K562 (cell line): Measurements from ENCODE around the gene DNAJB7. TPM values are rescaled to one million over a fixed set of nuclear protein-coding genes. Genes with fewer than 3 reads are reported as not detected.

Source experiments
- ATAC-seq: fragments of 200-7000 bp; cut with Tn5 transposase; 3 replicates; pipeline ENCODE4 v1.9.1; 2020; ENCODE audit warnings: moderate library complexity
- Bru-seq: library from RNA; stranded (reverse); fragments of 400-500 nt; gene quantifications from one replicate; lab custom pipeline; 2021; lab: Mats Ljungman, UMichigan
- BruChase-seq, 2 experiments: library from RNA; stranded (reverse); fragments of 400-500 nt; gene quantifications; one replicate each; lab custom pipeline; 2021; lab: Mats Ljungman, UMichigan
- BruUV-seq: library from RNA; stranded (reverse); fragments of 400-500 nt; replicated peaks from 2 replicates; lab custom pipeline; 2021; lab: Mats Ljungman, UMichigan
- CTCF ChIA-PET: fragments of 300-600 bp; formaldehyde crosslinking; extraction: SDS; loops from one replicate; lab custom pipeline; 2021; ENCODE audit warnings: low intra/inter-chr PET ratio; lab: Yijun Ruan, JAX
- POLR2A ChIA-PET: fragments of 300-600, 350-650 bp; sonication (Branson Sonifier 250); formaldehyde crosslinking; extraction: SDS; loops from one replicate; lab custom pipeline; 2021; ENCODE audit warnings: antibody characterized with exemption, inconsistent platforms; lab: Yijun Ruan, JAX
- DNase-seq, 4 experiments: peaks; one replicate each; pipeline versions ENCODE4 v3.0.0 to v3.0.0-alpha.2; 2011 to 2018; ENCODE audit warnings: low spot score in 3 of 4, mixed read lengths in 3 of 4; ENCODE audit errors: extremely low read depth in 1 of 4
- FAIRE-seq: peaks from 2 replicates; lab custom pipeline; 2011; peaks lifted over from hg19 to GRCh38; lab: Jason Lieb, UNC
- H2AFZ ChIP-seq: 2 replicates; pipeline ENCODE4 v1.6.0; 2011; ENCODE audit warnings: low read depth, low read length, control low read depth, inconsistent platforms
- H3K27ac ChIP-seq: fragments of 200-600 bp; 3 replicates; pipeline ENCODE4 v1.8.0; 2011; ENCODE audit warnings: low read depth, mild to moderate bottlenecking, control low read depth, inconsistent platforms, low read length, moderate library complexity, mixed read lengths; ENCODE audit errors: extremely low read depth
- H3K27me3 ChIP-seq, 2 experiments: fragments of 300-600 bp in 1 of 2; 2 replicates in 1 of 2; 3 replicates in 1 of 2; pipeline versions ENCODE4 v1.6.0 to v1.8.0; 2011; ENCODE audit warnings: inconsistent platforms in 2 of 2, low read length in 2 of 2, mild to moderate bottlenecking in 1 of 2, mixed read lengths in 1 of 2, moderate library complexity in 1 of 2; ENCODE audit not compliant: control insufficient read depth in 2 of 2, insufficient read depth in 2 of 2
- H3K36me3 ChIP-seq: fragments of 300-600 bp; 3 replicates; pipeline ENCODE4 v1.8.0; 2011; ENCODE audit warnings: mild to moderate bottlenecking, low read length, inconsistent platforms; ENCODE audit not compliant: control insufficient read depth, insufficient read depth
- H3K4me1 ChIP-seq, 2 experiments: fragments of 200-600 bp in 1 of 2; replicated peaks in 1 of 2; 2 replicates in 1 of 2; 3 replicates in 1 of 2; pipeline versions ENCODE4 v1.5.1 to v1.8.0; 2011; ENCODE audit warnings: inconsistent platforms in 2 of 2, low read length in 2 of 2, mild to moderate bottlenecking in 1 of 2, mixed read lengths in 1 of 2, moderate library complexity in 1 of 2; ENCODE audit not compliant: control insufficient read depth in 2 of 2, insufficient read depth in 2 of 2
- H3K4me2 ChIP-seq: 2 replicates; pipeline ENCODE4 v1.6.1; 2011; ENCODE audit warnings: low read length, control low read depth, inconsistent platforms, mixed read lengths; ENCODE audit not compliant: insufficient read depth
- H3K4me3 ChIP-seq: fragments of 200-600 bp; sonication (generic), shearing (Covaris generic); 2 replicates; pipeline ENCODE4 v1.5.1; 2016; ENCODE audit warnings: control low read depth, inconsistent platforms
- H3K79me2 ChIP-seq: fragments of 200-600 bp; 3 replicates; pipeline ENCODE4 v1.8.0; 2011; ENCODE audit warnings: low read length, inconsistent platforms; ENCODE audit not compliant: control insufficient read depth, insufficient read depth
- H3K9ac ChIP-seq, 2 experiments: 2 replicates each; pipeline versions ENCODE4 v1.6.0 to v1.6.1; 2011; ENCODE audit warnings: low read depth in 2 of 2, low read length in 2 of 2, control low read depth in 1 of 2, inconsistent platforms in 1 of 2, mild to moderate bottlenecking in 1 of 2, mixed read lengths in 1 of 2; ENCODE audit not compliant: insufficient read depth in 1 of 2
- H3K9me1 ChIP-seq: one replicate; pipeline ENCODE4 v1.6.0; 2011; ENCODE audit warnings: inconsistent platforms, mild to moderate bottlenecking, low read length, moderate library complexity; ENCODE audit not compliant: control insufficient read depth, insufficient read depth
- H3K9me3 ChIP-seq: replicated peaks from 2 replicates; pipeline ENCODE4 v1.5.1; 2011; ENCODE audit warnings: low read depth, low read length, inconsistent platforms; ENCODE audit not compliant: control insufficient read depth, insufficient read depth
- H4K20me1 ChIP-seq: replicated peaks from 2 replicates; pipeline ENCODE4 v1.6.1; 2011; ENCODE audit warnings: low read length, inconsistent platforms, mixed read lengths; ENCODE audit not compliant: control insufficient read depth, insufficient read depth
- ZNF668 ChIP-seq: fragments of 250-450 bp; sonication (Bioruptor Pico); IDR thresholded peaks from 2 replicates; pipeline ENCODE4 v1.8.0; 2022; ENCODE audit warnings: mild to moderate bottlenecking, inconsistent platforms
- WGBS: fragments of 100-300 bp; shearing (Covaris generic); methylation state at CpG from one replicate; pipeline ENCODE4 v1.1.6; 2016; ENCODE audit warnings: low coverage, mixed read lengths; ENCODE audit not compliant: insufficient coverage; ENCODE audit errors: missing lambda C conversion rate; 5-methylcytosine and 5-hydroxymethylcytosine counted together
- in situ Hi-C: fragments of 300-500 bp; cut with MboI; formaldehyde crosslinking; loops from 4 replicates; pipeline ENCODE4 v1.15.0; 2018; ENCODE audit warnings: inconsistent platforms, mixed read lengths
- intact Hi-C: fragments of 100-400 bp; cut with micrococcal nuclease; formaldehyde crosslinking; loops from 2 replicates; pipeline ENCODE4 v1.14.2; 2022
- long read RNA-seq, 3 experiments: library from polyadenylated mRNA in 2 of 3; library from RNA in 1 of 3; unstranded in 2 of 3; stranded (forward) in 1 of 3; transcript quantifications; one replicate each; pipeline ENCODE4 v2.0.0, GENCODE V29; 2019 to 2022
- polyA minus RNA-seq, 3 experiments: library from RNA; depleted of rRNA, polyadenylated mRNA; stranded (reverse); fragments of >200 nt; gene quantifications; 2 replicates each; pipeline ENCODE4 v1.2.3, GENCODE V29; 2011
- polyA plus RNA-seq, 8 experiments: library from polyadenylated mRNA; depleted of rRNA in 4 of 8; stranded (reverse) in 5 of 8; unstranded in 3 of 8; fragments of >200 nt; fragmentation: Nextera tagmentation in 2 of 8; fragmentation: Illumina TruSeq in 1 of 8; extraction: Ambion mirVana in 2 of 8; extraction: Trizol in 1 of 8; gene quantifications; 2 replicates each; pipeline versions ENCODE4 v1.2.1 to v1.2.3, GENCODE V29; 2011 to 2014; ENCODE audit warnings: inconsistent platforms in 1 of 8, missing spikeins in 1 of 8
- total RNA-seq, 7 experiments: library from RNA; depleted of rRNA in 6 of 7; stranded (reverse); fragments of >200 nt in 6 of 7; fragmentation: Illumina TruSeq in 2 of 7; extraction: Trizol in 2 of 7; gene quantifications; 2 replicates each; pipeline versions ENCODE4 v1.2.1 to v1.2.3, GENCODE V29; 2011 to 2021; ENCODE audit warnings: low replicate concordance in 1 of 7

The DNAJB7 gene
- total RNA-seq (2011; cell fraction: chromatin; rRNA removed; ENCODE audit: low replicate concordance), result not detected in 2 replicates
- total RNA-seq (2011; cell fraction: nucleolus; rRNA removed), result not detected in 2 replicates
- not detected in 2 replicates for total RNA-seq (2011; cell fraction: nucleoplasm; rRNA removed)
- total RNA-seq (2014; rRNA removed), result not detected in 2 replicates
- total RNA-seq (2014; rRNA removed; fragmentation: Illumina TruSeq; extraction: Trizol), result not detected in 2 replicates
- total RNA-seq (2015; rRNA removed; fragmentation: Illumina TruSeq; extraction: Trizol), result not detected in 2 replicates
- total RNA-seq (2021), result not detected in 2 replicates
- polyA plus RNA-seq (2011; rRNA removed), result not detected in 2 replicates
- polyA plus RNA-seq (2011; cell fraction: cytosol; rRNA removed), result not detected in 2 replicates
- polyA plus RNA-seq (2011; cell fraction: nucleus; rRNA removed), result not detected in 2 replicates
- polyA plus RNA-seq (2012), result 0.07 and 0.12 TPM in 2 replicates
- not detected in 2 replicates for polyA plus RNA-seq (2014; fragmentation: Illumina TruSeq; extraction: Trizol)
- polyA plus RNA-seq (2014; fragmentation: Nextera tagmentation; extraction: Ambion mirVana), result under 1 TPM; 0.13 to 0.21 TPM
- not detected in 2 replicates for polyA plus RNA-seq (2014; rRNA removed)
- polyA minus RNA-seq (2011; rRNA and poly(A)+ RNA removed), result not detected in 2 replicates
- not detected in 2 replicates for polyA minus RNA-seq (2011; cell fraction: cytosol; rRNA and poly(A)+ RNA removed)
- not detected in 2 replicates for polyA minus RNA-seq (2011; cell fraction: nucleus; rRNA and poly(A)+ RNA removed)
- not detected for Bru-seq, nascent RNA
- not detected for BruChase-seq, experiment 1, labeled RNA remaining after a 2-hour chase
- BruChase-seq, experiment 2, labeled RNA remaining after a 6-hour chase, result not detected
- long read RNA-seq, experiment 1, partial matches to known transcripts, result 0 of 3 reads
- long read RNA-seq, experiment 1, other reads (novel, unspliced or antisense), result 0 of 3 reads
- long read RNA-seq, experiment 2, result 0 reads
- long read RNA-seq, experiment 3, partial matches to known transcripts, result 0 of 2 reads
- long read RNA-seq, experiment 3, other reads (novel, unspliced or antisense), result 0 of 2 reads

GRCh38 chr22:40862013-40862412 lies at the start of gene DNAJB7:
TSS of gene DNAJB7 (minus strand) at chr22:40862113. CDS start at chr22:40861994, 119 bp downstream.
- FAIRE-seq (no peak), ATAC-seq (no peak), DNase-seq (no peak)
- H2AFZ ChIP-seq, result no peak within 1 kb of the TSS
- peaks cover 16% of the 10 kb centered on the region for H3K36me3 ChIP-seq
- intact Hi-C loops (no loop called here), in situ Hi-C loops (no loop called here)
- H3K27ac ChIP-seq, result no peak within 1 kb of the TSS
- peaks cover 0 to 8% of the 10 kb centered on the region in 2 experiments; a peak in 2 of 5 replicates for H3K4me1 ChIP-seq
- ChIA-PET CTCF (no interaction called here), POLR2A (interaction anchor here (1.4 kb wide), 1 partner anchor 9 kb away, joined by 3 read pairs; no protein-coding TSS in a partner anchor)
- H3K4me2 ChIP-seq, result no peak within 1 kb of the TSS
- H3K27me3 ChIP-seq, result no peaks in the 10 kb centered on the region
- no TSS peak for BruUV-seq
- H4K20me1 ChIP-seq, result no peaks in the 10 kb centered on the region
- H3K9ac ChIP-seq, result no peak within 1 kb of the TSS
- H3K79me2 ChIP-seq, result peaks cover 41% of the 10 kb centered on the region
- H3K4me3 ChIP-seq, result no peak within 1 kb of the TSS
- no peaks in the 10 kb centered on the region for H3K9me3 ChIP-seq
- TF ChIP-seq ZNF668 (CRISPR knock-in tag), result no peak
- no peaks in the 10 kb centered on the region for H3K9me1 ChIP-seq
- 75% methylated on average over 3 of the region's 3 CpGs for WGBS
